Ovary (tissue), 9 donors: ENCODE measurements around the gene CSTA. TPM values are rescaled to one million over a fixed set of nuclear protein-coding genes. Genes with fewer than 3 reads are reported as not detected.

Experiments used
- DNase-seq, 5 donors: peaks; one replicate each; pipeline ENCODE4 v3.0.0-alpha.2; 2019 to 2020
- H3K27ac ChIP-seq, 2 donors: fragments of 200-600 bp; one replicate each; pipeline versions ENCODE4 v1.5.1 to v1.8.0; 2019 to 2022
- H3K27me3 ChIP-seq: fragments of 200-600 bp; one replicate; pipeline ENCODE4 v1.8.0; 2022
- H3K36me3 ChIP-seq: fragments of 200-600 bp; sonication (generic); one replicate; pipeline ENCODE4 v1.5.1; 2019
- H3K4me1 ChIP-seq: one replicate; pipeline ENCODE4 v1.8.1; 2013; ENCODE audit warnings: mild to moderate bottlenecking, moderate library complexity; ENCODE audit not compliant: insufficient read depth
- H3K4me3 ChIP-seq: fragments of 200-600 bp; sonication (generic); one replicate; pipeline ENCODE4 v1.5.1; 2017
- H3K9me3 ChIP-seq, 2 donors: fragments of 200-600 bp in 1 of 2; sonication (generic) in 1 of 2; one replicate each; pipeline versions ENCODE4 v1.5.1 to v1.8.1; 2013 to 2019; ENCODE audit warnings: mild to moderate bottlenecking in 1 of 2, moderate library complexity in 1 of 2
- CTCF ChIP-seq, 3 donors: fragments of 450-650 bp in 2 of 3; fragments of 200-600 bp in 1 of 3; IDR thresholded peaks; one replicate each; pipeline versions ENCODE4 v1.5.1 to v1.8.0; 2016 to 2022; ENCODE audit warnings: antibody characterized with exemption in 3 of 3, mild to moderate bottlenecking in 1 of 3
- EP300 ChIP-seq: sonication (generic); formaldehyde crosslinking; IDR thresholded peaks from one replicate; pipeline ENCODE4 v1.6.1; 2017; ENCODE audit warnings: antibody characterized with exemption
- POLR2A ChIP-seq: fragments of 450-650 bp; IDR thresholded peaks from one replicate; pipeline ENCODE4 v1.6.1; 2017; ENCODE audit warnings: antibody characterized with exemption, mild to moderate bottlenecking, moderate library complexity
- WGBS, 3 donors: extraction: QIAGEN DNeasy Blood & Tissue Kit in 1 of 3; methylation state at CpG; one replicate each; pipeline versions ENCODE4 v1.1.5 to v1.1.7; 2013 to 2017; 5-methylcytosine and 5-hydroxymethylcytosine counted together
- intact Hi-C, 4 donors: fragments of 100-400 bp; cut with DNase I; formaldehyde crosslinking; loops; one replicate each; pipeline versions ENCODE4 v1.11.0 to v1.15.1; 2022 to 2023
- polyA plus RNA-seq, 2 donors: library from polyadenylated mRNA; stranded (reverse); fragments of 200-250 nt in 1 of 2; fragments of 350-450 nt in 1 of 2; fragmentation: Illumina TruSeq in 1 of 2; extraction: RNeasy Lipid Tissue Mini Kit (QIAGEN cat#74804) in 1 of 2; gene quantifications; one replicate each; pipeline ENCODE4 v1.2.3, GENCODE V29; 2013 to 2014
- total RNA-seq, 7 donors: library from RNA; depleted of rRNA in 2 of 7; stranded (reverse); fragments of >200 nt in 2 of 7; fragmentation: NEBNext Ultra II Directional in 3 of 7; extraction: Animal tissue kit (Norgen Biotek cat#: 25700) in 3 of 7; gene quantifications; one replicate each; pipeline versions ENCODE4 v1.1.0 to v1.2.4, GENCODE V29; 2016 to 2023
- donor health status: DM: no; HTN: no; CAD: no; lungs with moderate emphysema.
- donor health status: DM: no; HTN: no; CAD: no.
- donor health status: Bipolar disorder and iron deficiency.
- donor health status: DM: yes; HTN: yes; CAD: no.
- donor health status: DM: no; HTN: no; CAD: no.
- donor health status: DM: yes; HTN: yes; CAD: no.

CSTA gene
- total and polyA plus RNA-seq, 9 donors: 5.8 to 43.9 (median 13.2) TPM

DNA sequence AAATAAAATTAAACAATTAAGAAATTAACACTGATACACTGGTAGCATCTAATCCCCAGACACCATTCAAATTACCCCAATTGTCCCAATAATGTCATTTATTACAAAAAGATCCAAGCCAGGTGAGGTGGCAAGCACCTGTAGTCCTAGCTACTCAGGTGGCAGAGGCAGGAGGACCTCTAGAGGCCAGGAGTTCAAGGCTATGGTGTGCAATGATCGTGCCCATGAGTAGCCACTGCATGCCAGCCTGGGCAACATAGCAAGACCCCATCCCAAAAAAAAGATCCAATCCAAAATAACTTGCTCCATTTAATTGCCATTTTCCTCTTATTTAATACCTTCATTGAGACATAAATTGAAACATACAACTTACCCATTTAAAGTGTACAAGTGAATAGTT, 17.8 kb downstream of the CSTA start:
- H3K27ac ChIP-seq: no peak overlapping the region
- no peak for TF ChIP-seq POLR2A
- no peak for TF ChIP-seq EP300
- no peak for TF ChIP-seq CTCF (IDR thresholded peaks at IDR 0.05)
- 74 to 91% (median 82%) methylated on average over 1 of the region's 1 CpG for WGBS, 3 donors
- H3K9me3 ChIP-seq: no peaks in the 10 kb centered on the region
- H3K4me3 ChIP-seq: no peak overlapping the region
- no peak for DNase-seq
- intact Hi-C loops: no loop called here
- H3K27me3 ChIP-seq: no peaks in the 10 kb centered on the region
- no peaks in the 10 kb centered on the region for H3K36me3 ChIP-seq
- no peaks in the 10 kb centered on the region for H3K4me1 ChIP-seq

- no peak for TF ChIP-seq POLR2A
- TF ChIP-seq EP300: no peak
- no peak for TF ChIP-seq CTCF (IDR thresholded peaks at IDR 0.05)
- 77 to 81% (median 79%) methylated on average over 2 of the region's 2 CpGs for WGBS, 3 donors
- intact Hi-C loops: no loop called here
Measured at GRCh38 chr3:122343654-122344053, 18.6 kb downstream of the CSTA start.

GRCh38 chr3:122349171-122349570, 24.1 kb downstream of the CSTA start:
- intact Hi-C loops: no loop called here
- no peak overlapping the region for H3K4me3 ChIP-seq
- WGBS, 3 donors: 50 to 52% (median 52%) methylated on average over 1 of the region's 1 CpG
- no peak for DNase-seq
- no peaks in the 10 kb centered on the region for H3K27me3 ChIP-seq
- H3K4me1 ChIP-seq: no peaks in the 10 kb centered on the region
- H3K27ac ChIP-seq: no peak overlapping the region
- H3K36me3 ChIP-seq: no peaks in the 10 kb centered on the region
- no peaks in the 10 kb centered on the region for H3K9me3 ChIP-seq
- TF ChIP-seq POLR2A: no peak

More at GRCh38 chr3:122343654-122344053, 18.6 kb downstream of the CSTA start:
- H3K27me3 ChIP-seq: no peaks in the 10 kb centered on the region
- no peak overlapping the region for H3K4me3 ChIP-seq
- no peaks in the 10 kb centered on the region for H3K4me1 ChIP-seq
- H3K27ac ChIP-seq: no peak overlapping the region
- no peaks in the 10 kb centered on the region for H3K36me3 ChIP-seq
- no peaks in the 10 kb centered on the region for H3K9me3 ChIP-seq
- no peak for DNase-seq

GRCh38 chr3:122350814-122351418, 25.9 kb downstream of the CSTA start:
- no peaks in the 10 kb centered on the region for H3K4me1 ChIP-seq
- H3K27ac ChIP-seq: no peak overlapping the region
- intact Hi-C loops: no loop called here
- no peaks in the 10 kb centered on the region for H3K9me3 ChIP-seq
- no peak overlapping the region for H3K4me3 ChIP-seq
- 76 to 83% (median 81%) methylated on average over 5 of the region's 5 CpGs for WGBS, 3 donors
- TF ChIP-seq POLR2A (no peak), EP300 (no peak), CTCF (IDR thresholded peaks at IDR 0.05) (no peak)
- H3K27me3 ChIP-seq: no peaks in the 10 kb centered on the region
- no peak for DNase-seq
- H3K36me3 ChIP-seq: no peaks in the 10 kb centered on the region

DNA sequence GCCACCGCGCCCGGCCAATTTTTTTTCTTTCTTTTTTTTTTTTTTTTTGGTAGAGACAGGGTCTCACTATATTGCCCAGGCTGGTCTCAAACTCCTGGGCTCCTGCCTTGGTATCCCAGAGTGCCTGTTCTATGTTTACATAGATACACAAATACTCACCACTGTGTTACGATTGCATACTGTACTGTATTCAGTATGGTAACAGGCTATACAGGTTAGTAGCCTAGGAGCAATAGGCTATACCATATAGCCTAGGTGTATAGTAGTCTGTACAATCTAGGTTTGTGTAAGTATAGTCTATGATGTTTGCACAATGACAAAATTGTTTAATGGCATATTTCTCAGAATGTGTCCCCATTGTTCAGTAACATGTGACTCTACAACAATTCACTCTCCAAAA, 26.6 kb downstream of the CSTA start:
- Histone ChIP-seq H3K4me1 (no peaks in the 10 kb centered on the region), H3K27me3 (no peaks in the 10 kb centered on the region), H3K36me3 (no peaks in the 10 kb centered on the region), H3K4me3 (no peak overlapping the region), H3K9me3 (no peaks in the 10 kb centered on the region), H3K27ac (no peak overlapping the region)
- DNase-seq: no peak
- WGBS, 3 donors: 92 to 95% (median 93%) methylated on average over 4 of the region's 4 CpGs
- intact Hi-C loops: no loop called here
- TF ChIP-seq CTCF (IDR thresholded peaks at IDR 0.05) (no peak), POLR2A (no peak), EP300 (no peak)
